Measurements from ENCODE around the gene SMARCAD1.
"Not testable (repeated sequence)": the region's sequence is repeated elsewhere in the genome, so short reads cannot be mapped to it uniquely, and the experiment has no call there.

Gene SMARCAD1

DNA sequence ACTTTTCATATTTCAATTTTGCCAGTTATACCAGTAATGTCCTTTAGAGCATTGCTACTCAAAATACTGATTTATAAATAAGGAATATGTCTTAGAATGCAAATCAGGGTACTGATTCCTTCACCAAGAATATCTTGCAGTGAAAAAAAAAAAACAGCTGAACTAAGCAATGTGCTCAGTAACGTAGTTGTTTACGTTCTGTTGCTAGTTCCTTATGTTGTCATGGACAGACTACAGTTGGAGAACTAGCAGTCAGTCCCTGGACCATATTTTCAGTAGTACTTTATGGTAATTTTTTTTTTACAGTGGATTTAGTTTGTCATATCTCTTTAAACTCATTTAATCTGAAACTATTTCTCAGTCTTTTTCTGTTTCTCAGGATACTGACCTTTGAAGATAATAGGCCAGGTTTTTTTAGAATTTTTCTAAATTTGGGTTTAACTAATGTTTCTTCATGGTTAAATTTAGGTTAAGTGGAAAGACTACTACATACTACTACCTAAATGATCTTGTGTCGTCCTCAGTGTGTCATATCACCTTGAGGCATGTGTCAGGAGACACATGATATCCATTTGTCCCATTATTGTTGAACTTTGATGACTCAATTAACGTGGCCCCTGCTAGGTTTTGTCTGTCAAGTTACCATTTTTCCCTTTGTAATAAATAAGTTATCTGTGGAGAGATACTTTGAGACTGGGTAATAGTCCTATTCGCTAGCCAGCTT, 21.0 kb downstream of the SMARCAD1 start:
- no peak for DNase-seq

DNA sequence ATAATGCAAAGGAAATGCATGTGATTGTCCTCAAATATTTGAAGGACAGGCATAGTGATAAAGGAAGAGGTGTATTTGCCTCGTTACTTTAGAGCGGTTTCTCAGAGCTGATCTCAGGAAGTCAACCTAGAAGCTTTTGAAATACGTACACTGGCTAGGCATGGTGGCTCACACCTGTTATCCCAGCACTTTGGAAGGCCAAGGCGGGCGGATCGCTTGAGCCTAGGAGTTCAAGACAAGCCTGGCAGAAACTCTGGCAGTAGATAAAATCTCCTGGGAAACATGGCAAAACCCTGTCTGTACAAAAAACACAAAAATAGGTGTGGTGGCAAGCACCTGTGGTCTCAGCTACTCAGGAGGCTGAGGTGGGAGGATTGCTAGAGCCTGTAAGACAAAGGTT, 24.9 kb downstream of the SMARCAD1 start:
- no peak for DNase-seq

DNA sequence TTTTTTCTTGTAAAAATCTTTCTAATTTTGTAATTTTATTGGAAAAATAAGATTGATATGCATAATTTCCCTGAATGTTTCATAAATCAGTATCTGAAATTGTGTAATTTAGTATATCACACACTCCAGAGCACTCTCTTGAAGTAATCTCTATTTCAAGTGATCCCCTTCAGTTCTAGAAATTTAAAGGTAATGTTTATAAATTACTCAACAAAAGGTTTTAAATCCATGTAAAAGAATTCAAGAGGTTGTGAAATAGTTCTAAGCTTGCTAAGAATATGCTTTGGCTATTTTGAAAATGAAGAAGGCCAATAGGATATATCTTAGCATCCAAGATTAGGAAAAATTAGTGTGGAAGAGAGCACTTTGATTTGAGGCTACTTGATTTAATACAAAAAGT, 28.2 kb downstream of the SMARCAD1 start:
- DNase-seq, result no peak

DNA sequence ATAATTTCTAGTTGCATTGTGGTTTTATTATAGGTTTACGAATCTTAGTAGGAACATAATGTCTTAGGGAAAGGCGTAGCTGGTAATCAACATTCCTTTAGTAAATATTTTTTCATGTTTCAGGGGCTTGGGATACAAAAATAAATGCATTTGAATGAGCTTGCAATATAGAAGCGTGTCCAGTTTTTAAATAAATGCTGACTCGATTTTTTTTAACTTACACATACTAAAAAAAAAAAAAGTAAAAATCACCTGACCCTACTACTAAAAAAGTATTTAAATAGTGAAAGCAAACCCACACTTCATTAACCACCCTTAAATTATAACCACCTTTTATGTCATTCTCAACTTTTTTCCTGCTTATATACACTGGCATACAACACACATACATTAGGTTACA, 29.6 kb downstream of the SMARCAD1 start:
- no peak for DNase-seq

DNA sequence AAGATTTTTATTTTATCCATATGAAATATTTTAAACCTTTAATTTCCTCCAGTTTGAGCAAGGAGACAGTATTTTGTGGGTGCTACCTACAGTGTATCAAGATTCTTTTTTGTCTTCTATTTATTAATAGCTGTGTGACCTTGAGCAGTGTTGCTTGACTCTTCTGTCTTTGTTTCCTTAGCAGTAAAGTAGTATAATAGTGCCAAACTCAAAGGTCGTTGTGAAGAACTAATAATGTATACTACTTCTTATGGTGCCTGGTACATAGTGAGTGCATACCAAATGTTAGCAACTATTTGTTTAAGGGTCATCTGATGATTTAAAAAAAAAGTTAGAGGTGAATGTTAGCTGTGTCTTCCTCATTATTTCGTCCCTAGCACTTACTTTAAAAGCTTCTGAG, 30.5 kb downstream of the SMARCAD1 start:
- no peak for DNase-seq

DNA sequence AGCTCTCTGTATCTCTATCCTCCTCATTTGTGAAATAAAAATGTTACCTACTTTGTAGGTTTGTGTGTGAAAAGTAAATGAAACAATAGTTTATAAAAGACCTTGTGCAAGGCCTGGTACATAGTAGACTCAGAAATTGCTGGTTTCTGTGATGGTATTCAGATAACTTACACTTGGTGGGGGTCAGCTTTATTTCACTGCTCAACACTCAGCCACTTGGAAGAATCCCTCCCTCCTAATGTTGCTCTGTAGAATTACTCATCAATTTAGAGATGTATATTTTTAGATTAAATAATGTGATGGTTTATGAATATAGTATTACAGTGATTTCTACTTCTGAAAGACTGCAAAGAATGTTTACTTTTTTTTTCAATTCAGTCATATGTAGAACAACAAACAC, 32.7 kb downstream of the SMARCAD1 start:
- DNase-seq, result no peak

DNA sequence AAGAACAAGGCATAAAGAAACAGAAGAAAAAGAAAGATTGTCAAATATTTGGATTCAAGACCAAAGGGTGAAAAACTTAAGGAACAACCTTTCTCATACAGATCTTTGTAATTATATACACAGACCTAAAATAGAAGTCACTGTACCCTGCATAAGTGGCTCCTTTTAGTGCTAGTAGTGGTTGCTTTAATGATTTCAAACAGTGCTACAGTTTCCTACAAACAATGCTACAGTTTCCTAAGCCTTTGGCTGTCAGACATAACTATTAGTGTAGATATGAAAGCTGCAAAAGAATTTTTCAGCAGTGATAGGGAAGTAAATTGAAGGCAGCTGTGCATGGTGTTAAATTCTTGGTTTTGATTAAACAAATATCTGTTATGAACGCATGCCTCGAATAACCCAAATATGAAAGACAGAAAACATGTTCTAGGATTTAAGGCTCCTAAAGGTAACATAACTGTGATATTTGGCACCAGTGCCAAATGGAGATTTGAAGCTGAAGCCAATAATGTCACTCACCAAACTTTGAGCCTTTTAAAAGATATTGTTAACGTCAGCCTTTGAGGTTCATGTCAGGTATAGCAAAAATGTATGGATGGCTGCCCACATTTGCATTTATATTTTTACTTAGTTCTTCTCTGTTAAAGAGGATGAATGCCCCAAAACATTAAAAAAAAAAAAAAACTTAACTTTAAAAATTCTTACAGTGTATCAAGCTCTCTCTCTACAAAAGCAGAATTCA, 36.6 kb downstream of the SMARCAD1 start:
- DNase-seq, result no peak

DNA sequence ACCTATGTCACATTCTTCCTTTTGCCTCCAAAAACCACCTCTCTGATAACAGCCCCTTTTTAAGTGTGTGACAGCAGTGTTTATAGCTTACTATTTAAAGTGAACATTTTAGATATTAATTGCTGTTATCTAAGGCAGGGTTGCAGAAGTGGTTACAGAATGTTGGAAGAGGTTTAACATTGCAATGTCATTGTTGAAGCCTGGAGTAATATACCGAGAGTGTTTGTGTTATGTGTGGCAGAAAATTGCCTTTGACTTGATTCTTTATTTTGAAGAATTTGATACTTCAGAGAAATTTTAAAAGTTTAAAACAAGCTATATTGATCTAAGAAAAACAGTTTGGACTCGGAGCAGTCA, 37.1 kb downstream of the SMARCAD1 start:
- DNase-seq, result no peak

DNA sequence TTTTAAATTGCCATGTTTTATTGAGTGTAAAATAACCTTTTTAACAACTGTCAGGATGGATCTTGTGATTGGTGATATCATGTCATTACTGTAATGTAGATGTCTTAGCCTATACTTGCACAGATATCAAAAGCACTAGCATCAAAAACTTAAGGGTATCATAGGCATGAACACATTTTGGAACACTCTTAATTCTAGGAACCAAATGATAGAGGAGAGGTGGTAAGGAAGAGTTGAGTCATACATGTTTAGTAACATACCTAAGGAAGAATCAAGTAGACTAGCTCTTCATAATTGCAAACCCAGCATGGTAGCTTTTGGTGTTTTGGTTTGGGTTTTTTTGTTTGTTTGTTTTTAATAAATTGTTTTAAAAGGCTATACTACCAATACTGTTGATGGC, 43.4 kb downstream of the SMARCAD1 start:
- no peak for DNase-seq

DNA sequence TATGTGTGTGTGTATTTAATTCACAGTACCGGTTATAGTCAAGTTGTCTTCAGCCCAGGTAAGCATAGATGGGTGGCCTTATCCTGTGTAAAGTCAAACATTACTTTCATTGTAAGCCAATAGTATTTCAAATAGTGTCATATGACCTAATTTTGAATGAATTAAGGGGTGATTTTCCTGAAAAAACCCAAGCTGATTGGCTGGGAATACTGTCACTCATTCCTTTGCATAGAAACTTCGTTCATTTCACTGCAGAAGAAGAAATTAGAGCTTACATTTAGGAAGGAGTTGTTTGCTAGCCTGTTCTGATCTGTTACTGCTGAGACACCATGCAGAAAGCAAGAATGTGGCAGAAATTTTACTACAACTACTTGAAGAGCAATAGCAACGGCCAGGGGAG, 45.4 kb downstream of the SMARCAD1 start:
- DNase-seq, result no peak

DNA sequence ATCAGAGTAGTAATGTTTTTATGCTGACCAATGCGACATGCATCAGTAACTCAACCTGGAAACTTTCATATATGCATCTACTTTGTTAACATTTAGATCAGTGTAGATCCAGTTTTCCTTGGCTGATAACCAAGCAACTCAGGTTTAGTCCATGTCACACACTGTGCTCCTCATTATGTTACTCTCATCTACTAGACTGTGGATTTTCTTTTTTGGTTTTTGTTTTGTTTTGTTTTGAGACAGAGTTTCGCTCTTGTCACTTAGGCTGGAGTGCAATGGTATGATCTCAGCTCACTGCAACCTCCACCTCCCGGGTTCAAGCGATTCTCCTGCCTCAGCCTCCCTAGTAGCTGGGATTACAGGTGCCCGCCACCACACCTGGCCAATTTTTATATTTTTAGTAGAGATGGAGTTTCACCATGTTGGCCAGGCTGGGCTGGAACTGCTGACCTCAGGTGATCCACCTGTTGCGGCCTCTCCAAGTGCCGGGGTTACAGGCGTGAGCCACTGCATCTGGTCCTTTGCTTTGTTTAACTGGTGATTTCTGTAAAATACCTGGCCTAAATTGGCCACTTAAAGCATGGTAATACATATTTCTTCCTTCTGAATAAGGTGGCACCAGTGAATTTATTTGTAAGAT, 48.6 kb downstream of the SMARCAD1 start:
- DNase-seq, result no peak

DNA sequence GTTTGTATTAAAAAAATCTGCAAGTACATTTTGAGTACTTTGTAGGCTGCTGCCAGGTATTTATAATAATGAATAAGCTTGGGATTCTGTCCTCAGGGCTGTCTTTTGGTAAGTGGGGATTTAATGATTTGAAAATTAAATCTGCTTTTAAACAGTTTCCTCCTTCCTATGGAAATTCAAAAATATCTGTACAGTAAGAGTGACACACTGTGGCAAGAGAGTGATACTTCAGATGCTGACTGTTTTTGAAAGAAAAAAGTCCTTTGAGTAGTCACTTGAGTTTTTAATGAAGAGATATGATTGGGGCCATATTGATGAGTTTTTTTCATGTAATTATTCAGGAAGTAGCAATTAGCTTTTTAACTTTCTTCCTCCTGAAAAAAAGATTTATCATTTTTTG, 49.2 kb downstream of the SMARCAD1 start:
- no peak for DNase-seq

DNA sequence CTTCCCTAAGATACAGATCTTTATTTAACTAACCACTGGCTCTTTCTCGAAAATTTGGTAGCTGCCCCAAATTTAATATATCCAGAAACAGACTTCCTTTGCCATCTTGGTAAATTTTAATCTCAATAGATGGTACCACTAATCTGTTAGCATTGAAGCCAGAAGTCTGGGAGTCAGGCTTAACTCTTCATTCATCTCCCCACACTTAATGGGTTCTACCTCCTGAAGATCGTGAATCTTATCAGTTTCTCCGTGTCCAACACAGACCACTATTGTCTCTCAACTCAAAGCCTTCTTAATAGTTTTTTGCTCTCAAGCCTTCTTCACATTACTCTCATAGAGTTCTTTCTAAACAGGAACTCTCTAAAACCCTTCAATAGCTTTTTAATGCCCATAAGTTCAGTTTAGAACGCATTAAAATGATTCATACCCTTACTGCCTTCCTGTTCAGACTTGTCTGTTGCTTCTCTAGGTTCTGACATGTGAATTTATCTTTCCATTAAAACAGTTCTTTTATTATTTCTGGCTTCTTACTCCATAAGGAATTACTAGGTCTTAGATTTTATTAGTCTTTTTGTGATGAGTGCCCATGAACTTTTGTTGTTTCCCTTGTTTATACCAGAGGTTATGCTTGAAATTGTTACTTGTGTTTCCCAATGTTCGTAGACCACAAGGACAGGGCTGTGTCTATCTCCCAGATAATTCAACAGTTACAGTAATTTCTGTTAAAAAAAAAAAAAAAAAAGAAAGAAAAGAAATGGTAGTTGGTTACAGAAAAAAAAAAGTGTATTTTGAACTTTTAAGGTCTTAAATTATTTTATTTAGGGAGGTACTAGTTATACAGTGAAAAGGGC, 54.7 kb downstream of the SMARCAD1 start:
- DNase-seq, result no peak

DNA sequence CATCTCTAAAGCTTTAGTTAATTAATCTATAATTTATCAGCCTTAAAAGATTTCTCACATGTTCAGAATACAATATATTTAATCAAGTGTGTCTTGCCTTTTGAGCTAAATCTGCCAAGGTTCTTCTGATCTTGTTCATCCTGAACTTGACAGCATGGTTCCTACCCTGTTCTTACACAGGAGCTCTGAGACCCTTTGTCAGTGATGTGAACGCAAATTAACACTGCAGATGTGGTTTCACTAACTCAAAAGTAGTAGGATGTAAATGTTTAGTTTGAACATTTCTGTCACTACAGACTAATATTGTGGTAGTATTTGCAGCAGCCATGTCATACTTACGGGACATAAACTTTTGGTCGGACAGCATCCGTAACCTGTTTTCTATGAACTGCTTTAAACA, 59.4 kb downstream of the SMARCAD1 start:
- DNase-seq, result no peak

DNA sequence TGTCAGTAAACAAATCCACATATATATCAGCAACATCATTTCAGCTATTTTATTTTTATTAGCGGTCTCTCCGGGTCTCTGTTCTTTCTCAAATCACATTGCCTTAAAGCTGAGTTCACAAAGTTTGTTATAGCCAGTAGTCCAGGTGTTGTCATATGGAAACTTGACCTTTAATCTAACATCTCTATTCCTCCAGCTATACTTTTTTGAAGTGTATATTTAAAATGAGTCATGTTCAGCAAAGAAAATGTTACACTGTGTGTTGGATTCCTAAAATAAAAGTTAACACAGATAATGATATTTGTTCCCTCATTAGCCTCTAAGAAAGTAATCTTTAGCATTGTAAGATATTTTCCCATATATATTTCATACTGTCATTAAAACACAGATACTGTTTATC, 63.6 kb downstream of the SMARCAD1 start:
- no peak for DNase-seq

DNA sequence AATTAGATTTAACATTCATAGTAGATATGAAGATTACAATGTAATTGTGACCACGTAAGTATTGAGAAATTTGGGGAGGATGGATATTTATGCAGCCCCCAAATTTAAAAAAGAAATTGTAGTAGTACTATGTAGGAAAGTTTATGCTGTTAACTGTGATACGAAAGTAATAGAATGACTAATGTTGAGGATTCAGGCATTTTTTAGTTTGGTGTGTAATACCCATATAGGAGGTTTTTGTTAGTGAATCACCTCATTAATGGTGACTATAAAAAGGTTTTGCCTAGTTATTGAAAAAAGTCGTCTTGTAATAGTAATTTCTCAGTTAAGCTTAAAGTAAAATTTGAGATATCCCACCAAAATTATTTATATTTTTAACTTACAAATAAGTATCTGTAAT, 67.2 kb downstream of the SMARCAD1 start:
- DNase-seq, result no peak

DNA sequence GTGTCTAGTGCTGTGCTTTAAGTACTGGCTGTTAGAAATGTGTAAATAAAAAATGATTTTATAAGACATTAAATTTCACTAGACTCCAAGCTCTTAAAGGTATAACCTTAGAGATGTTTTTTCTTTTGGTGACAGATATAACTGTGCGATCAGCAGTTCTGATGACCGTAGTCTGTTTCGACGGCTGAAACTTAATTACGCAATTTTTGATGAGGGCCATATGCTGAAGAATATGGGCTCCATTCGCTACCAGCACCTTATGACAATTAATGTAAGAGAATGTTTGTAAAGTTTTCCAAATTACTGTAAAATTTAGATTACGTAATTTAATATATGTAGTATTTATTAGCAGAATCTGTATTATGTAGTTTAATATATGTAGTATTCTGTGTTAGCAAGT, 68.5 kb downstream of the SMARCAD1 start:
- no peak for DNase-seq

DNA sequence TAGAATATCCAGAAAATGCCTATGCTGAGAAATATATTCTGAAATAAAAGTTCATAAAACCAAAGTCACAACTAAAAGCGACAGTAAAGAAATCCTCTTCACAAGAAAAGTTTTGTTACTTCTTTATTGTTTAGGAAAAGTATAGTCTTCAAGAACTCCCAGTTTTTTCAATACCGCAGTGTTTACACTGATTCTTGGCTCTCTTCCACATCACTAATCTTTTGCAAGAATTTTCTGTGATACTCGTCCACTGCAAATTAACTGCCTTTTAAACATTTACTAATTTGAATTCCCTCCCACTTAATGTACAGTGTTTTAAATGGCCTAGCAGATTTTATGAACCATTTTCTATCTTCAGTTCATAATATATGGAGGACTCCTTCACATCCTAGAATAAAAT, 69.9 kb downstream of the SMARCAD1 start:
- DNase-seq, result no peak

DNA sequence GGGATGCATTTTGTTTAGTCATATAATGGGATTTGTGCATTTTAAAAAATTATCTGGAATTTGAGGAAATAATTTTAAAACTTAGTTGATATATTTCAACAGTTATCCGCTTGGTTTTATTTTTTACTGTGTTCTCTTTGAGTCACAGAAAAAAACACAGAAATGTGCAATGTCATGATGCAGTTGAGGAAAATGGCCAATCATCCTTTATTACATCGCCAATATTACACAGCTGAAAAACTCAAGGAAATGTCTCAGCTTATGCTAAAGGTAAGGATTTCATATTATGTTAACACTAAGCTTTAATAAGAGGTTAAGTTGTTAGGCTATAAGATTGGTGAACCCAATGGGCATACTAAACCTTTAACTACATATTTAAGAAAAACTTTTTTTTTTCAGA, 71.1 kb downstream of the SMARCAD1 start:
- DNase-seq, result no peak

DNA sequence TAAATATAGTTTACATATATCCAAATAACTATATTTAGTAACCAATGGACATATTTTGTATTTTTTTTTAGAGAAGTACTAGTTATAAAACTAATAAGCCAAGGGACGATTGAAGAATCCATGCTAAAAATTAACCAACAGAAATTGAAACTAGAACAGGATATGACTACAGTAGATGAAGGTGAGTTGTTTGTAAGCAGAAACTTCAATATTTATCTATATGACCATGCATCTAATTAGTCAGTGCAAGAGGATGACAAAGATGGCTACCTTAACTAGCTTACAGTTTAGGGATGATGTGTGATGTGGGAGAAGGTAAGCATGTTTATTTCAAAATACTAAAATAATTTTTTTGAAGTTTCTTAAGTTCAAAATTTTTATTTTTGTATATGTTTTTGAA, 77.2 kb downstream of the SMARCAD1 start:
- no peak for DNase-seq

DNA sequence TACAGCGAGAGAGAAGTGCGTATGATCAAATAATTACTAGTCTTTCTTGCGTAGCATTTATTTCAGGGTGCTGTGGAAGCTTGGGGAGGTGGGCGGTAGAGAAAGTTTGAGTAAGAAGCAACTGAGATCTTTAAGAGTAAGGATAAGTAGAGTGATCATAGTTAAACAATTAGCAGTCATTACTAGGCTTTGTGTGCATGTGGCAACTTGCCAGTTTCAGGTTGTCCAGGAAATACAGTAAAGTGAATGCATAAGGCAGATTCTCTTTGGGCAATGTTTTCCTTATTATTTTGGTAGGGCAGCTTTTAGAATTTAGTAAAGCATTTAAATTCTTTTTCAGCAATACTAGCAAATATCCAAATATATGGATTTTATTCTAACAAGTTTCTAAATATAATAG, 78.0 kb downstream of the SMARCAD1 start:
- no peak for DNase-seq

DNA sequence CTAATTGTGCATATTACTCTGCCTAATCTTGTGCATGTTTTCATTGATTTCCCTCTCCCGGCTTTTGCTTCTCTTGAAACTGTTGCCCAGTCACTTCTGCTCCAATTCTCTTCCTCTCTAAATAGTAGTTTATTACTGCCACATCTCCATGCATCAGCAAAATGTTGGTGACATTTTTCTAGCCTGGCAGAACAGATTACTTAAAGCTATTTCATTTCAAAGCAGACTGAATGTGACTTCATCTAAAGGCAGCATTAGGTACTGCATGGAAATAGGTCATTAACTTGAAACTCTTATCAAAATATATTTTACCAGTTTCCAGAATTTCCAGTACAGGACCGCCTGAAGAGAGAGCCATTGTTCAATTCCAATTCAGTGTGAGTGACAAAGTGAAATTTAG, 82.6 kb downstream of the SMARCAD1 start:
- DNase-seq, result no peak

DNA sequence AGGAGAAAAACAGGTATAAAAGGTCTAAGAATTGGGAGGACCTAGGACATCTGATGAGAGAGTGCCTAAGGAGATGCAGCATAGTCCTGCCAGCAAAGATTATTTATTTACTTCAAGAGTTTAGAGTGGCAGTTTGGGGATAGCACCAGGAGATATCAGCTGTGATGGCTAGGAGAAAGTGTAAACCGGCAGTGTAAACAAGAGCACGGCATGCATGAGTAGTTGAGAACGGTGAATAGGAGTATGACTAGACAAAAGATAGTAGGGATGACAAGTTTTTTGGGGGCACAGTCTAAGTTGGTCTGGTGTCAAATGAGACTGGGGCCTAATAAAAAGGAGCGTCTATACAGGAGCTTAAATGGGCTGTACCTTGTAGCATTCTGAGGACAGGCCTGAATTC, 86.3 kb downstream of the SMARCAD1 start:
- not testable (repeated sequence) for DNase-seq
